ENCODE results near the gene GARRE1.

Gene GARRE1

GRCh38 chr19:34295103-34295502, 40.7 kb downstream of the GARRE1 start:
- DNase-seq: no peak

DNA sequence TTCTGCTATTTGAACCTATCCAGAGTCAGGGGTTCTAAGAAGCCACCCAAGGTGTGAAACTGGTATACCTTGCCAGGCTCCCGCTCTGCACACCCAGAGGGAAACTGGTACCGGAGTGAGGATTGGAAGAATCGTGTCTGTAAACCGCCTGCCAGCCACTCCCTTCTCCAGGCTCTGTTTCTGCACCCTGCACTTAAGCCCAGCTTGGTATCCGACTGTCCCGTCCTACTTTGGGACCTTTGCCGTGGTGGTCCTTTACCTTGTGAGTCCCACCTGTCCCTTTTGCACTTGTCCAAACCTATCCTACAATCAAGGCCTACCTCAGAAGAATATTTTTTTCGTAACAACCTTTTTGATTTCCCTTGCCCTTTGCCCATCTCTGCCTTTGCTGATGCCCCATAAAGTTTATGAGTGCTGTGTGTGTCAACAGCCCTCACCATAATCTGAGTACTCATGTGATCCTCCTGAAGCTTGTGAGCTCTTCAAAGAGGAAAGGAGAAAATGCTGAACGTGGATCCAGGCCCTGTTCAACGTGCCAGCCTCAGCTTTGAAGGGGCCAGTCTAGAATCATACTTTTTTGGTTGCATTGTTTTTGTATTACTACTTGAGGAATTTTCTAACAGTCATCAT, 44.7 kb downstream of the GARRE1 start:
- no peak for DNase-seq

- DNase-seq: no peak
Observed at GRCh38 chr19:34299576-34299975, 45.2 kb downstream of the GARRE1 start.

DNA sequence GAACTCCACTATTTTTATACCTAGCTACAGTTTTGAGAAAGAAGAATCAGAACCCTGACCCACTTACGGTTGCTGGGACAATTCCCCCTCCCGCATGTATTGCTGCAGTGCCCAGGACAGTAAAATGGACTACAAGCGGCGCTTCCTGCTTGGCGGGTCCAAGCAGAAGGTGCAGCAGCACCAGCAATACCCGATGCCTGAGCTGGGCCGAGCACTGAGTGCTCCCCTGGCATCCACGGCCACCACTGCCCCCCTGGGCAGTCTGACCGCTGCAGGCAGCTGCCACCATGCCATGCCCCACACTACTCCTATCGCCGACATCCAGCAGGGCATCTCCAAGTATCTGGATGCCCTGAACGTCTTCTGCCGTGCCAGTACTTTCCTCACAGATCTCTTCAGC, 46.0 kb downstream of the GARRE1 start:
- DNase-seq: no peak

DNA sequence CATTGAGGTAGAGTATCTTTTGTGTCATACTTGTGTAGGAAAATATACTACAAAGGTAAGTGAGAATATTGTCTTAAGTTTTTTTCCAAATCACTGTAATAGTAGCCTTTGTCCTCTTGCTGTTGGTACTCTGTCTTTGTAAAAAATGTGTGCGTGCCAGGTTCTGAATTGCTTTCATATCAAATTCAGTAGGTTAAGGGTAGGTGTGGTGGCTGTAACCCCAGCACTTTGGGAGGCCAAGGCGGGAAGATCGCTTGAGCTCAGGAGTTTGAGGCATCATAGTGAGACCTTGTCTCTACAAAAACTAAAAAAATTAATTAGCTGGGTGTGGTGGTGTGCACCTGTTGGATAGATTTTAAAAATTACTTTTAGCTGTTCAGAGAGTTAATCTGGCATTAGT, 46.6 kb downstream of the GARRE1 start:
- no peak for DNase-seq
